Activated CD4-positive, alpha-beta T cell treated with anti-CD3 and anti-CD28 coated beads for 24 hours (primary cell): ENCODE results near the gene TBCD.

Source experiments
- DNase-seq, 2 donors: peaks; one replicate each; pipeline ENCODE4 v3.0.0-alpha.2; 2020; ENCODE audit warnings: low read depth in 2 of 2

Gene TBCD

DNA sequence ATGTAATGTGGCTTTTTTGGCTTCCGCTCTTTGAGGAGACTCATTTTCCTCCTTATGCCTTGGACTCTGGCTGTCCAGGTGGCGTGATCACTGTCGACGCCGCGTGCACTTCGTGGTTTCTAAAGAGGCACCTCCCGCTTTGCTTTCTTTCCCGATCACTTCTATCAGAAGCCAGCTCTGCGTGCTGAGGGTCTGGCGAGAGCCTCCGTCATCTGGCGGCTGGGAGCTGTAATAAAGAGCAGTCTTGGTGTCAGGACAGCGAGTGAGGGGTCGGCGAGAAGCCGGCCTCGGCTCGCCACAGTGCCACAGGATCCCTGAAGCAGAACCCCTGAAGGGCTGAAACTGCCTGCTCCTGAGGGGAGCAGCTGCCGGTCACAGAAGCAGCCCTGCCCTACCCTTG, 80.5 kb downstream of the TBCD start:
- DNase-seq = no peak

DNA sequence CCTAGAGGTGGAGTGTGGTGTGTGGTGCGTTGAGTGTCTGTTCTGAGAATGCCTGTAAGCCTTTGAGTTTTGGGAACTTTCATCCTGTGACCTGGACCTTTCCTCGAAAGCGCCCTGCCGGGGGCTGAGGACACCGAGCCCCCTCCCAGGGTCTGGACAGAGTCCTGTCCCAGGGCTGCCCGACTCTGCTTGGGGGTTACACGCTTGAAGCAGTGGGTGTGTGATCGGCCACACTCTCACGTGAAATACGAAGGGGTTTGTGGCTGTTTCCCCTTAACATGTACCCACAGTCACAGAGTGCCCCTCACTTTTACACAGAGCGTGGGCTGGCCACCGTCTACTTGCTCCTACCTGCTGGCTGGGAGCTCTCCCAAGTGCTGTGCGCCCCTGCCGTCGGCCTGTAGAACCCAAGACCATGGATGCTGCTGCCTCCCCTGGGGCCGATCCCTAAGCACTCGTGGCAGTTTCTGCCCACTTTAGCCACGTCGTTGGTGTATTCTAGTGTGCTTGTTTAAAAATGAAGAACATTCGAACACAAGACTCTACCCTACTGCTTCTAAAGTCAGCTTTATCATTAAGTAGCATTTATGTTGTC, 81.1 kb downstream of the TBCD start:
- no peak for DNase-seq

DNA sequence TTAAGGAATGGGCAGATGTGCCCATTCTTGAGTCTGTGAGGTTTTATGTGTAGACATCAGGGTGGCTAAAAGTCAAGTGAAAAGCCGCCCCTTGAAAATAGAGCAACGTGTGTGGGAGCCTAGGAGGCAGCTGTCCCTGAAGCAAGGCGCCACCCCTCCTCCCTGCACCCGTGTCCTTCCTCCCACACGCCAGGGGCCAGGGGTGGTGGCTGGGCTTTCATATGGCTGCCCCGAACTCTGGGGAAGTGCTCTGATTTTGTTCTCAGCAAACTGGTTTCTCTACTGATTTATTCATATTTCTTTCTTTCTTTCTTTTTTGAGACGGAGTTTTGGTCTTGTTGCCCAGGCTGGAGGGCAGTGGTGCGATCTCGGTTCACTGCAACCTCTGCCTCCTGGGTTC, 83.3 kb downstream of the TBCD start:
- no peak for DNase-seq

DNA sequence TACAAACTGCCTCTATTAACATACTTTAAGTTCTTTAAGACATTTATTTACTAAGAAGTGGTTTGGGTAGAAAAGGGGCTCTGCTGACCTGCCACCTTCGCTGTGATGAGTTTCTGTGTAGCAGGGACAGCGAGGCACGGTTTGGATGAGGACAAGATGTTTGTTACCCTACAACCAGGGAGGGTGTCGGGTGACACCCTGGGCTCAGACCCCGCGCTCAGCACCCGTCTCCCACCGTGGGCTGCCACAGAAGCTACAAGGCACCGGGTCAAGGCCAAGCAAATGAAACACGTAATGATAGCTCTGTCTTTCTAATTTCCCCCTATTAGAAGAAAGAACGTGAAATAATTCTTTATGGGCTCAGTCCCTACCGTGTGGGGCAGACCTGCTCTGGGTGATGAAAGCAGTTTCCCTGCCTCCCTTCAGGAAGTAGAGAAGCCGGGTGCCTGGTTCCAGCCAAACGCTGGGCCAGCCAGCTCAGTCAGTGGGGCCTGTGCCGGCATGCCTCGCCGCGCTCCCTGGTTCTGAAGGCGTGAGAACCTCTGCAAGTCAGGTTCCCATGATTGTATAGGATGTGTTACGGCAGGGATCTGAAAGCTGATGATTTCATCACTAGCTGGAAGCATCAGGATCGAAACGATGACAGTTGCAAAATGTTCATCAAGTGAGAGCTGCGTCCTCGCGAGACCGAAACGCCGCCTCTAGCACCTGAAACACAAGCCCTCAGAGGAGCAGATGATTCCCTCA, 84.1 kb downstream of the TBCD start:
- no peak for DNase-seq

DNA sequence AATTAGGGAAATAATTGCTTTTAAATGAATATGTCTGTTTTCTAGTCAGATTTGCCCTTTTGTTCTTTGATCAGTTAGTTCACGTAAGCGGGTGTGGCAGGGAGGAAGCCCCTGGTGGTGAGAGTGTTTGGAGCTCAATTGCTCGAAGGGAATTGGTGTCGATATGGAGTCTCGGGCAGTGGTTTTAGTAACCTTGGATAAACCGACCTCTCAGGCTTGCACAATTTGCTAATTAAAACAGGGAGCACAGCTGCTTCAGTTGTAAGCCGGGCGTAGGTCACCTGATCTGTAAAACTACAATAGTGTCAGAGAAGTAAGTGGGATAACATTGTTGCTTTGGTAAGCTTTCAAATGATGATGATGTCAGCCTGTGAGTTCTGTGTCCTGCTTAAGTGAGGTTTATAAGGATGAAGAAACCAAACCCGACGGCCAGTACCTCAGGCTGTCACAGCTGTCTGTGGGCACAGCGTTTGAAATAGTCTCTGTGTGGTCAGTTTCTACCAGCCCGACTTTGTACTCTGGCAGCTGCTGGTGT, 85.0 kb downstream of the TBCD start:
- DNase-seq = no peak

DNA sequence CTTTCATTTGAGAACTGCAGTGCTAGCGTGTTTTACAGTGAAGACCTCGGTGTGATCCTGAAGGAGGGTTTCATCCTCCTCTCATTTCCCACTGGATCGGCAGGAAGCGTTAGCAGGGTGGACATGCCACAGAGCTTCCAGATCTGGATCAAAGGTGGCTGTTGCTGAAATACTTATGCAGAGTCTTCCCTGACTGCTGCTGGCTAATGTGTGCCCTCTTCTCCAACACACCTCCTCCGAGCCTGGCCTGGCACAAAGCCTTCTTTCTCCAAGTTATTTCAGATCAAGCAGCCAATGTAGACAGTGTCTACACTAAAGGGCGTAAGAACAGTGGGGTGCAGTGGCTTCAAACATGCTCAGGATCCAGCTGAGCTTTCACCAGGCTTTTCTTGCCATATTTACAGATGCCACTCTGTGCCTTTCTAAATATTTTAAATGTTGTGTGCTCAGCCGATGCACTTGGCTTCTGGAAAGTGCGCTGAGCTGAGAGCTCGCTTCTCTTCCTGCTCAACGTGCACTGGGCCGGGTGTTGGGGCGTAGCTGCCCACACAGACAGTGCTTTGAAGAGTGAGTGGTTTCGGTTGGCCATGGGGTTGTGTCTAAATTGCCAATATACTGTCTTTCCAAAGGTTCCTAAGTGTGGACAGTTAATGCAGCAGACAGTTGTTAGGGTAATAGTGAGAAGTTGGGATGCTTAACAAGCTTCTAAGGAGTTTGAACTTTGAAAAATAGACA, 85.9 kb downstream of the TBCD start:
- DNase-seq = no peak

DNA sequence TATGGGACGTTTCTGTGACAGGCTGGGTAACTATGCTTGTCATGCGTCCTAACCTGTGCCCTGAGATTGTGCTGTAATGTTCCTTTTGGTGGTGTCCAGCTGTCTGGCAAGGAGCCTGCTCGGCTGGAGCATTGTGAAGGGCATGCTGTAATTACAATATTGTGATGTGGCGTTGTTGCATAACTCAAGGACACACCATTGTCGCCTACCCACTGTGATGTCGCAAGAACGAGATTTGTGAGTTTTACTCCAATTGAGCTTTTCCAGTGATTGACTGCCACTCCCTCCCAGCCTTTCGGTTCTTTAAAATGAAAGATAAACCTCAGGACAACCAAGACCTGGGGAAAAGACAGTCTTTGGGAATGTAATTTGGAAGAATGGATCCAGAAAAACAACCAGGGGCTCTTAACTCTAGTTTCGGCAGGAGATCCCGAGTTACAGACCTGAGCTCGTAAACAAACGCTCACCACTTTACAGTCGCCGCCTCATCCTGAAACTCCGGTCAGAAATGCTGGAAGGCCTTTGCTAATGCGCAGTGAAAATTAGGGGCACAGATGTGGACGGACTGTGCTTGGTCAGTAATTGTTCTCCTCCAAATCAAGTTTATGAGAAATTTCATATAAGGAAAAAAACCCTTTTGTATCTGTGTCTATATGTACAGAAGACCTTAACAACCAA, 86.7 kb downstream of the TBCD start:
- DNase-seq = no peak

DNA sequence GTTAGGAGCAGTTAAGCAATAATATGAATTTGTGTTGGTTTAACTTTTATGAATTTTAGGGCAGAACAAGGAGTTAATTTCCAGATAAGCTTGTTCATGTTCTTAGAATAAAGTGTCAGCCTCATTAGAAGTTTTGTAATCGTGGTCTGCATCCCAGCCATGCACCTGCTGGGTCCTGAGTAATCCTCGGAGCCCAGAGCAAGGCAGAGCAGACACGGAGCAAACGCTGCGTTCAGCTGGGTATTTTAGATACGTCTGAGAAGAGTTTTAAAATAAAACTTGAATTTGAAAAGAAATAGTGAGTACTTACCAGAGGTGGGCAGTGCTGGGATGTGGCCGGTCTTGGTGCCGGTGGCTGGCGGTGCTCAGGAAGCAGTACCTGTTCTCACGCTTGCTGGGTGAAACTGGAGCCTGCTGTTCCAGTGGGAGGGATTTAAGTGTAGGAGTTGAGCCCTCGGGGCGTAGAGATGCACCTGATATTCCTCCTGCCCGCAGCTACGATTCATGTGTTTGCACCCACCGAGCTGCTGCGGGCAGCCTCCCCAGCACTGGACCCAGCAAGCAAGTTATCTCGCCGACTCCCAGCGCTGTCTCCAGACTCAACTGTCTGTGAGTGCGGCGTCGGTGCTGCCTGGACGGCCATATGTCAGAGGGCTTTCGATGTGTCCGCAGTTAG, 87.9 kb downstream of the TBCD start, which contains the start of gene ZNF750:
TSS of gene ZNF750 (minus strand) at position 406 of the 676 bp plus-strand sequence. CDS start 7,568 bp downstream, outside the sequence.
- DNase-seq = no peak

DNA sequence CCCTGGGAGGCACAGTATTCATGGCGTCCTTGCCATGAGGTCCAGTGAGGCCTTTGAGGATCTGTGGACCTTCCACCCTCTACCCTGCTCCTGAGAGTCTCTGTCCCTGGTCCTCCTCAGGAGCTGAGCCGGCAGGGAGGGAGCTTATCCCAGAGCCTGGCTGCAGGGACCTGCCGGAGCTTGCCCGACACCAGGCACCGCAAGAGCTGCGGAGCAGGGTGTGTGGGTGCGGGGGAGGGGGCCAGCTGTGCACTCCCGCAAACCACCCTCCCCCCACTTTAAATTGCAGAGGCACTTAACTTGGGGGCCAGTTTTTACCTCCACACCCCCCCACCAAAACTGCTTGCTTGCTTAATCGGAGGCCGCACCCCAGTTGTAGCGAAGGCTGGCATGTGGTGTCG, 88.6 kb downstream of the TBCD start:
- DNase-seq = no peak

DNA sequence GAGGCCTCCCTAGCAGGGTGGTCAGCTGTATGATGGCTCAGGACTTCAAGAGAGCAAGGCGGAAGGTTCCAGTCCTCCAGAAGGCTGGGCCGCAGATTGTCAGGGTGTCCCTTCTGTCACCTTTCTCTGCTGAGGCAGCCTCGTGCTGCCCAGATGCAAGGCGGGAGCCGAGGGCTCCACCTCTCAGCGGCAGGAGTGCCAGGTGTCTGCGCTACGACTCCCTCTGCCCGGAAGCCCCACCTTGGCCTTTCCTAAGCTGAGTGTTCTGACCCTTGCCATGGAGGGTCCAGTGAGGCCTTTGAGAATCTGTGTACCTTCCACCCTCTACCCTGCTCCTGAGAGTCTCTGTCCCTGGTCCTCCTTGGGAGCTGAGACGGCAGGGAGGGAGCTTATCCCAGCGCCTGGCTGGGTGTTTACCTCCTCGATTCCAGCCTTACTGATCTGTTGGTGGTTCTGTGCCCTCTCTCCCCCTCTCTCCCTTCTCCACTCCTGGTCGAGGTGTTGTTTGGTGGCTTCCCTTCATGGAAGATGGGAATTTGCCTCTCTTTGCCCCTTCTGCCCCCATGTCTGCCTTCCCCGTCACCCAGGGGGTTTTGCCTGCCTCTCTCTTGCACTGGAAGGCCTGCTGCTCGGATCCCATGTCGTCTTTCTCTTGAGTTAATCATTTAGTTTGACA, 90.2 kb downstream of the TBCD start:
- DNase-seq = no peak

DNA sequence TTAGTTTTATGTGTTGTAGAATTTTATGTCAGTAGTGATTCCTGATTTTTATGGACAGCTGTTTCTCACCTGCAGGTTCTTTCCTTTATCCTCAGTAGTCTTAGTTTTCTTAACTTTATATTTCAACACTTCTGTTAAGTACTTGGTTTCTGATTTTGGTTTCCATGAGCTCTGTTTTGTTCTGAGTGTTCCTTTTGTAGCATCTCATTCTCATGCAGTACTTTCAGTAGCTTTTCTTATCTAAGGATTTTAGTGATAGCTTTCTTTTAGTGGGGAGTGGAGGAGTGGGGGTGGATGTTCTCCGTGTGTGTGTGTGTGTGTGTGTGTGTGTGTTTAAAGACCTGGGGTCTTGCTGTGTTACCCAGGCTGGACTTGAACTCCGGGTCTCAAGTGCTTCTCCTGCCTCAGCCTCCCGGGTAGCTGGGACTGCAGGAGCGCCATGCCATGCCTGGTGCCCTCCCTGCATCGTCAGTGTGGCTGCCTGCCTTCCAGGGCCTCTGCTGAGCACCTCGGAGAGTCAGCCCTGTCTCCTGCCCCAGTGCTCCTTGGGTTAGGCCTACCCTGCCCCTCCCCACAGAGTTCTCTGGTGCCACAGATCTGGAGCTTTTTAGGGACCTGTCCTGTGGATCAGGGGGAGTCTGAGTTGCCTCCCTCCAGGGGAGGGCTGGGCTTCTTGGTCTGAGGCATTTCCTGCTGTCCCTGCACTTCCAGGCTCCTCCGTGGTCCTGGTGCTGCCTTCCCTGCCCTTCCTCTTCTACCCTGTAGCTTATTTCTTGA, 92.2 kb downstream of the TBCD start:
- no peak for DNase-seq

DNA sequence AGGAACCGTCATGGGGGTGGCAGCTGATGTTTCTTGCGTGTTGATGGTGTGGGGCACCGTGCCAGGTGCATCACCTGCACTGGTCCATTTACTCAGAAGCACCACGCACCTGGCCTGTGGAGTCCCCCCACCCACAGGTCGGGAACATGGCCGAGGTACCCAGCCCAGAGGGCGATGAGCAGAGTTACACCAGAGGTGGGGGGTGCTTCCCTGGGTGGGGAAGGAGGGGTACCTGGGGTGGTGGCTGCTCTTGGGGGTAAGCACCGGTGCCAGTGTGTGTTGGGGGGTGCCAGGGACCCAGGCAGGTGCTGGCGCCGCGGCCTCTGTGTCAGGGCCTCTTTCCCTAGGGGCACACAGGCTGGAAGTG, 92.9 kb downstream of the TBCD start:
- no peak for DNase-seq

DNA sequence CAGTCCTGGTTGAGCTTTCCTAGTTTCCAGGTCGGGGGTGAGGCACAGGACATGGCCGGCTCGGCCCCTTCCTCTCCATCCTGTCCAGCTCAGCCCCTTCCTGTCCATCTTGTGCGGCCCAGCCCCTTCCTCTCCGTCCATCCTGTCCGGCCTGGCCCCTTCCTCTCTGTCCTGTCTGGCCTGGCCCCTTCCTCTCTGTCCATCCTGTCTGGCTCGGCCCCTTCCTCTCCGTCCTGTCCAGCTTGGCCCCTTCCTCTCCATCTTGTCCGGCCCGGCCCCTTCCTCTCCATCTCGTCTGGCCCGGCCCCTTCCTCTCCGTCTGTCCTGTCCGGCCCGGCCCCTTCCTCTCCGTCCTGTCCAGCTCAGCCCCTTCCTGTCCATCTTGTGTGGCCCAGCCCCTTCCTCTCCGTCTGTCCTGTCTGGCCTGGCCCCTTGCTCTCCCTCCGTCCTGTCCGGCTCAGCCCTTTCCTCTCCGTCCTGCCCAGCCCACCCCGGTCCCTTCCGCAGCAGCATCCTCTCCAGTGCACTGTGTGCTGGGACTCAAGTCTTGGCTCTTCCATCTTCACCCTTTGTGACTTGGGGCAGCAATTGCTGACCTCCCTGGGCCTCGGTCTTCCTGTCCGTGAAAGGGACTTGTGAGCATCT, 93.4 kb downstream of the TBCD start:
- no peak for DNase-seq

DNA sequence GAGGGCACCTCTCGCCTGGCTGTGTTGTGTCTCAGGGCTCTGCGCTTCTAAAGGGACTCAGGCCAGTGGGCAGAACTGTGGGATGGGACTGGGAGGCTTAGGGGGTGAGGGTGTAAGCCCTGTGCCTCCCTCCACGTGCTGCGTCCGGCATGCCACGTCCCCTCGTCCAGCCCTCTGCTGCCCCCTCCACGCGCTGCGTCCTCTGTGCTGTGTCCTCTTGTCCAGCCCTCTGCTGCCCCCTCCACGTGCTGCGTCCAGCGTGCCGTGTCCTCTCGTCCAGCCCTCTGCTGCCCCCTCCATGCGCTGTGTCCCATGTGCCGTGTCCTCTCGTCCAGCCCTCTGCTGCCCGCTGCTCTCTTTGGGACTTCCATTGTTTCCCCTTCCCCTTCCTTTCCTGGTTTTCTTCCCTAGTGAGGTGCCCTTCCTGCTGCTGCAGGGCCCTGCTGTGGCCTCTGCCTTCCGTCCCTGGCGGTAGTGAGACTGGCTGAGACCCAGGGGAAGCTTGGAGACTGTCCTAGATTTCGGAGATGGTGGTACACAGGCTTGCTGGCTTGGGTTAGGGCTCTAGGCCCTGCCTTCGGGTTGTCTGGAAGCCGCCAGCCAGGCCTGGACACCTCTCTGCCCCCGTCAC, 94.3 kb downstream of the TBCD start:
- DNase-seq = no peak

DNA sequence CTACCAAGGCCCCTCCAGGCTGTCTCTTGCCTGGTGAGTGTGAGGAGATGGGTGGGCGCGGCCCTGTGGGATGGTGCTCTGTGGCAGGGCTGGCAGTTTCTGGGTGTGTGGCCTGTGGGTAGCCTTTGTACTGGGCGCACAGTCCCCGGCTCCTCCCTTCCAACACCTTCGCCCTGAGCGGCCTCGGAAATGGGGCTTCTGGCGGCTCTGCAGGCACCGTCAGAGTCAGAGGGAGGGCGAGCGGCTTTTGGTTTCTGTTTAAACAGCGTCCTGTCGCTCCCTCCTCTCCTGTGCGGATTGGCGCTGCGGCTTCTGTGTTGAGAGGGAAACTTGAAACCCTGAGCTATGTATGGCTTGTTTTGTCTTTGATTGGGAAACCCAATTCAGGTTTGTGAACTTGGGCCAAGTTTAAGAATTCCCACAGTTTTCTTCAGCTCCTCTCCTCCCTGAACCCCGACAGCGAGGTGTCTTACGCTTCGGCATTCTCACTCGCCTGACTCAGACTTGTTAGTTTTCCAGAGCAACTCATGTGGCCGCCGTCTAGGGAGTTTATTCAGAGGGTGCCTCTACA, 96.2 kb downstream of the TBCD start:
- DNase-seq = no peak

DNA sequence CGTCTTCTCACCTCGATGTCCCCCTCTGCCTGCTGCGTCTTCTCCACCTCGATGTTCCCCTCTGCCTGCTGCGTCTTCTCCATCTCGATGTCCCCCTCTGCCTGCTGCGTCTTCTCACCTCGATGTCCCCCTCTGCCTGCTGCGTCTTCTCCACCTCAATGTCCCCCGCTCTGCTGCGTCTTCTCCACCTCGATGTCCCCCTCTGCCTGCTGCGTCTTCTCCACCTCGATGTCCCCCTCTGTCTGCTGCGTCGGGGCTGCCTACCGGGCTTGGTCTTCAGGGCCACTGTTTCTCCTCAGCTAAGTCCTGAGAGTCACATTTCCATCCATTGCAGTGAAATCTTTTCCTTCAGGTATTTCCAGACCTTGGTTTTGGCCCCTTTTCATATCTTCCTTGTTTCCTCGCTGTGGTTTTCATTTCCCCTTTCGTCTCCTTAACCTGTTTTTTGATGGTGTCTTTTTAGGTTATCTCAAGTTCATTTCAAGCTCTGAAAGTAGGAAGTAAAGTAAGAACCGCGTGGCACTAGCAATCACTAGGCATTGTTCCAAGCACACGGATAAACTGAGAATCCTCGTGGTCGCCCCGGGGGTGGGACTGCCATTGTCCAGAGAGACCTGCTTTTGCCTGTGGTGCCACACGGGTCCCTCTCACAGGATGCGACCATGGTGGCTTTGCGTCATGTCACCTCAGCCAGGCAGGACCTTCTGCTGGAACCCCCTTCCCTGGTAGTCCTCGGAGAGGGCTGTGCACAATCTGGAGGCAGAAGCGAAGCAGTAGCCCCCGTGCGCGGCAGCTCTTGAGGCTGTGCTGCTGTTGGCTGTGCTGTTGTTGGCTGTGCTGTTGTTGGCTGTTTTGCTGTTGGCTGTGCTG, 97.4 kb downstream of the TBCD start:
- DNase-seq = no peak

DNA sequence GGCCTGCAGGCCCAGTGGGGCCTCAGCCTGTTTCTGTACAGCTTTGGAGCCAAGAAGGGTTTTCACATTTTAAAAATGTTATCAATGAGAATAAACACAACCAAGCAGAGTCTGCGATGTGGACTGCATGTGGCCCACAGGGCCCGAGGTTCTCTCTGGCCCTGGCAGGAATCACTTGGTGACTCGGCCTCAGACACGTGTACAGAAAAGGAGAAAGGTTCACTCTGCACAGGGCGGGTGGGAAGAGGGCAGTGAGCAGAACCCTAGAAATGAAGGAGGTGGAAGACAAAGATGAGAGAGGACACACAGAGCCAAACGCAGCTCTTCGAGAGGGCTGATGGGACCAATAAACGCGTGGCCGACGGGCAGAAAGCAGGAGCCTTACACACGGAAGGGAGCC, 99.5 kb downstream of the TBCD start:
- no peak for DNase-seq

DNA sequence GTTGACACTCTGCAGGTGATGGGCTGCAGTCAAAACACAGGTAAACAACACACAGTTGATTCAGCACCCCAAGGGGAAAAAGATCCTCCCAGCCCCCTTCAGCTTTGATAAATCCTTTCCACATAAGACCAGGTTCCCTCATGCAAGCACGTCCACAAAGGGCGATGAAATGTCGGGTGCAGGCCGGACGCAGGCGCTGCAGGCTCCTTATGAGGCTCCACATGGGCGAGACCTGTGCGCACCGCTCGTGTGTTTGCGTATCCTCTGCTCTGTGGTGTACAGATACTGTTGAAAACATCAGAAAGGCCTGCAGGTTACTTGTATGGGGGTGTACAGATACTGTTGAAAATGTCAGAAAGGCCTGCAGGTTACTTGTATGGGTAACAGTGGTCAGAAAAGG, 102.4 kb downstream of the TBCD start:
- no peak for DNase-seq
